ENCODE measurements around the gene SEL1L.

- TF ChIP-seq POLR2AphosphoS5 (IDR thresholded peaks at IDR 0.05; ENCODE audit: low read depth, low read length) (no peak), CTCF (IDR thresholded peaks at IDR 0.05 in 2 of 3, conservative IDR thresholded peaks at IDR 0.05 in 1 of 3; ENCODE audit: borderline replicate concordance in 1 of 3, insufficient read depth in 1 of 3, low read depth in 2 of 3, low read length in 2 of 3) (no peak), ZFX (IDR thresholded peaks at IDR 0.05) (no peak), CEBPB (IDR thresholded peaks at IDR 0.05; ENCODE audit: low read depth) (no peak), SRF (IDR thresholded peaks at IDR 0.05; ENCODE audit: low read depth) (no peak), EZH2 (IDR thresholded peaks at IDR 0.05) (no peak), TCF7L2 (IDR thresholded peaks at IDR 0.05; ENCODE audit: borderline replicate concordance, extremely low read depth, insufficient read depth, insufficient read length) (no peak), ATF3 (IDR thresholded peaks at IDR 0.05) (no peak), POLR2A (IDR thresholded peaks at IDR 0.05; ENCODE audit: borderline replicate concordance, extremely low read depth, insufficient read depth, insufficient read length) (no peak), EGR1 (IDR thresholded peaks at IDR 0.05; ENCODE audit: low read depth) (no peak)
These were observed 23.7 kb downstream of the SEL1L start for GRCh38 chr14:81509838-81510452.
